Activated T-helper 9 cell treated with anti-CD3 and anti-CD28 coated beads, Interleukin-2, amount 50 U/mL, for 16 hours (primary cell): Measurements from ENCODE around the gene RNF166.
A peak's percentile ranks its signal among the peaks of the same experiment; 100 is the strongest.
"Not testable (repeated sequence)": the region's sequence is repeated elsewhere in the genome, so short reads cannot be mapped to it uniquely, and the experiment has no call there.

Experiments
- DNase-seq: peaks from one replicate; pipeline ENCODE4 v3.0.0-alpha.2; 2020; ENCODE audit warnings: low read depth

RNF166 gene

DNA sequence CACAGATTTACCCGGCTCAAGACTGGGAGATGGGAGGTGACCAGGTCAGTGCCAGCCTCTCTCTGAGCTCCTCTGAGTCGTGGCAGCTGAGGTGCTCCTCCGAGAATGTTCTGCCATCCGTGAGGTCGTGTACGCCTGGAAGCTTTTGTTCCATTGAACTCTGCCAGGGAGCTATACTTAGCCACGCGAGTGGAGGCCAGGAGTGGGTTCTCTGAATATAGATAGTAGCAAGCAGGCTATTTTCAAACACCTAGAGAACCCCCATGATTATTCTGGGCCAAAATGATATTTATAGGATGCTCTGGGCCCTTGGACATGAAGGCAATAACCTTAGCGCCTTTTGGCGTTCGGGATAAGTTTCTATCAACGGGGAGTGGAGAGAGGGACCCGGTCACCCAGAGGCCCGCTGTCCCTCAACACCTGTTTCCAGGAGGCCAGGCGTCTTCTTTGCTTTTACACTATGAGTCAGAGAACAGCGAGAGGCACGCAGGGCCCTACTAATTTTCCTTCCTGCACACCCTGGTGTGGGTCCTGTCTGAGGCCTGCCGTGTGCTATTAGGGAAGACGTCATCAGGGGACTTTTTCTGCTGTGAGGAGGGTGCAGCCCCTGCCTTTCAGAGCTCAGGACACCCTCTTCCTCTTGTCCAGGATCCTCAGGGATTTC, 32.4 kb downstream of the RNF166 start:
- DNase-seq, result no peak

- no peak for DNase-seq
Observed at GRCh38 chr16:88672776-88673175, 33.4 kb downstream of the RNF166 start.

GRCh38 chr16:88671806-88672205, 34.4 kb downstream of the RNF166 start:
- no peak for DNase-seq

DNA sequence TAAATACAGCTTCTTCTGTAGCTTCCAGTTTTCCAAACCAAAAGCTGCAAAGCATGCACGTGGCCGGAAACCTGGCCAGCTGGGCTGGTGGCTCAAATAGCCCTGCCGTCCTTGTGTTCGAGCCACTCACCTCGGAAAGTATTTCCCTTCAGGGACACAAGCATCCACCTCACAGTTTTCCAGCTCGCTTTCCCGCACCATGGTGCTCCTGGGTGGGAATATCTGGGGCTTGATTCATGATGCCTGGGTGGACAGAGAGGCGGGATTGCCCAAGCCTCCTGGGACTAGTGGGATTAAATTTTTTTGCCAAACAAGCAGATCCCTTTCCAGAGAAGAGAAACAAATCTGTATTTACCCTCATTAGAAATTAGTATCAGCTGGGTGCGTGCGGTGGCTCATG, 36.2 kb downstream of the RNF166 start:
- no peak for DNase-seq

- not testable (repeated sequence) for DNase-seq
Observed at GRCh38 chr16:88669493-88669892, 36.7 kb downstream of the RNF166 start.

DNA sequence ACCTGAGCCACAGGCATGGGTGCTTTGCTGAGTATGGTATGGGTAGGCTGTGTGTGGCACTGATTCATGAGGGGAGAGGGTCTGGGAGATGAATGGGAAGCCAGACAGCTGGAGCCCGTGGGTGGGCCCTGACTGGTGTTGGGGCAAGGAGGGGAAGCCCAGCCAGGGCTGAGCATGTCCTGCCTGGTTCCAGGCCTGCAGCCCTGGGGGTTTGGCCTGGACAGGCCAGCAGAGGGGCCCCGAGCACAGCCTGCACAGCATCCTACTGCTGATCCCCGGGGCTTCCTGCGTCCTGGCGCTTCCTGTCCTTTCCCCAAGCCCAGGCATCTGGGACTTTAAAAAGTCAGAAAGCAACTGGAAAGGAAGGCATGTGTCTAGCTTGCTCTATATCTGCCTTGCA, 38.7 kb downstream of the RNF166 start:
- no peak for DNase-seq

GRCh38 chr16:88665570-88665969, 40.6 kb downstream of the RNF166 start:
- no peak for DNase-seq

DNA sequence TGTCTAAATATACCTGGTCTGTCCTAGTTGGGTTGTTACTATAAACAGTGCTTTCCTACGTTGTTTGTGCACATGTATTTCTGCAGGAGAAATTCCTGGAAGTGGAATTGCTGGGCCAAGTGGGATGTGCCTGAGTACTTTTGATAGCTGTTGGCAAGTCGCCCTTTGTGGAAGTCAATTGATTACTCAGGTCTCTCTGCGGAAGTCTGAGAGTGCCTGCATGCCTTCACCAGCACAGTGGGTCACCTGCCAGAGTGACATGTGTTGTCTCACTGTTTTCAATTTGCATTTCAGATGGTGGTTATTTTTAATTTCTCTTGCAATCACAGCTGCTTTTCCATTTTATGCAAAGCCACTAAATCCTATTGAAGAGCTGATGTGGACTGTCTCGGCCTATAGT, 41.1 kb downstream of the RNF166 start:
- no peak for DNase-seq

GRCh38 chr16:88662843-88663606, 43.2 kb downstream of the RNF166 start, which contains the start of gene MVD:
Gene MVD, minus strand, starts transcription at chr16:88663091. Its CDS starts 11 bp downstream, at chr16:88663080.
- DNase-seq, result peak; percentile 94

GRCh38 chr16:88662222-88662842, 43.9 kb downstream of the RNF166 start:
- no peak for DNase-seq

- no peak for DNase-seq
Observed at GRCh38 chr16:88661468-88661867, 44.7 kb downstream of the RNF166 start.

DNA sequence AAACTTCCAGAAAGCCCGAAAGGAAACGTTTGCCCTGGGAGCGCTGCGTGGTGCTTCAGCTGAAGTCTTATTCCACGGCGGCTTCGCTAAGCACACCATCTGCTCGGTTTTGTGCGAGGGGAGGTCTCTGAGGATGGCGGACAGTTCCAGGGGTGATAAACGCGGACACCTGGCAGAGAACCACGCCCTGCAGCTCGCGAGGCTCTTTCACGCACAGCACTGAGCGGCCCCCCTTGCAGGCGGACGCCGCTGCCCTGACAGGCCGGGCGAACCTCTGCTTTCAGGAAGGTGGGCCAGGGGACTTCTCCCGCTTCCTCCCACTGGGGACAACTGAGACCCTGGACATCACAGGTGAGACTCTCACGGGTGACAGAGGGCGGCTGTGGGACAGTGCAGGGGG, 47.0 kb downstream of the RNF166 start:
- no peak for DNase-seq

GRCh38 chr16:88658714-88659113, 47.5 kb downstream of the RNF166 start:
- no peak for DNase-seq

DNA sequence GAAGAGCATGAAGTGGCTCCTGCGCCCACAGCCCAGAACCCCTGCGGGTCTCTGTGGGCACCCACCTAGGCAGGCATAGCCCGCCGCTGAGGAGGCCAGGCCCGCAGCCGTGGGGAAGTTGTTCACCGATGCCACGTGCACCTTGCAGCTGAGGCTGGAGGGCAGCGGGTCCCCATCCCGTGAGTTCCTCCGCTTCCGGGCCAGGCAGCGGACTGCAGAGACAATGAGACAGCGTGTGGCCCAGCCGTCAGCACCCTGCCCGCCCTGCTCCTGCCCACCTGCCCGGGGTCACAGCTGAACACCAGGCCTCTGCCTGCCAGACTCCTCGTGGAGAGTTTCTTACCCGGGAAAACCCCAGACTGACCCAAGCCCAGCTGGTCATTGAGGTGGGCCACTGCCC, 48.8 kb downstream of the RNF166 start:
- DNase-seq, result no peak

GRCh38 chr16:88656291-88656980, 49.8 kb downstream of the RNF166 start:
- no peak for DNase-seq

DNA sequence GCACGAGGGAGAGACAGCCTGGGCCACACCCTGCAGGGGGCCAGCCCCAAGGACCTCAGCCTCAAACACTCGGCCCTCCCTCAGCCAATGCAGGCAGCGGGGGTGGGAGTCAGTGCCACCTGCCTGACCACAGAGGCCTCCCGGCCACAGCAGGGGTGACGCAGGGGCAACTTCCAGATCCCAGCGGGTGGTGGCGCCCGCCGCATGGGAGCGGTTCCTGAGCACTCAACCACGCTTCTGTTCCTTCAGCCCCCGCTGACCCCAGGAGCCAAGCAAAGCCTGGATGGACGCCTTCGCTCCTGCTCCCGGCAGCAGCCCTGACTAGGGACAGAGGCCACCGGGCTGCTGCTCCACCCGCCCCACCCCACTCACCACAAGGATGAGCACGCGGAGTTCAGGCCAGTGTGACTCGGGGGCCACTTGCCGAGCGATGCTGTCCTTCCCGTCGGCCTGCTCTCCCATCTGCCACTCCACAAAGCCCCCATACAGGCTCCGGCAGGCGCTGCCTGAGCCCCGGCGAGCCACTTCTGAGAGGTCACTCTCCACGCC, 50.4 kb downstream of the RNF166 start:
- no peak for DNase-seq

GRCh38 chr16:88655053-88655732, 51.0 kb downstream of the RNF166 start:
- DNase-seq, result no peak

GRCh38 chr16:88654363-88655052, 51.7 kb downstream of the RNF166 start:
- DNase-seq, result no peak

- no peak for DNase-seq
Observed at GRCh38 chr16:88653596-88654362, 52.4 kb downstream of the RNF166 start.

- no peak for DNase-seq
Observed at GRCh38 chr16:88653101-88653500, 53.1 kb downstream of the RNF166 start.

DNA sequence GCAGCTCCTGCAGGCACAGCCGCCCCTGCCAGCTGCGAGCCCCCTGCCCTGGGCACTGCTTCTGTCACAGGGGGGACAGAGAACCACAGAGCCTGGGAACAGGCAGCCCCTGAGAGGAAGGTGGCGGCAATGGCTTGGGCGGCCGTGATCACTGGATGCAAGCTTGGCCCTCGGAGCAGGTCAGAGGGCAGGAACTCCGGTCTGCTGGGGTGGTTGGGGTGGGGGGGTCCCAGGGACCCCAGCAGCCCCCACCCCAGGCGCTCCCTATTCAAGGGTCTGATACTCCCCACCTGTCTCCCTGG, 53.5 kb downstream of the RNF166 start:
- DNase-seq, result no peak
